HepG2 (cell line): ENCODE data around the gene RTP3. TPM values are rescaled to one million over a fixed set of nuclear protein-coding genes. Genes with fewer than 3 reads are reported as not detected.

Experiments used
- ATAC-seq: fragments of 200-7000 bp; cut with Tn5 transposase; 3 replicates; pipeline ENCODE4 v1.9.1; 2020; ENCODE audit warnings: mild to moderate bottlenecking, moderate library complexity
- BruUV-seq: library from RNA; stranded (reverse); fragments of 400-500 nt; replicated peaks from 2 replicates; lab custom pipeline; 2021; lab: Mats Ljungman, UMichigan
- CTCF ChIA-PET: fragments of 300-600 bp; formaldehyde crosslinking; extraction: SDS; loops from one replicate; lab custom pipeline; 2021; ENCODE audit warnings: low total read pairs, inconsistent platforms, low intra/inter-chr PET ratio; lab: Yijun Ruan, JAX
- POLR2A ChIA-PET: fragments of 350-600 bp; sonication (Branson Sonifier 250); formaldehyde crosslinking; loops from one replicate; lab custom pipeline; 2020; ENCODE audit warnings: antibody characterized with exemption, inconsistent platforms; lab: Yijun Ruan, JAX
- DNase-seq: peaks from one replicate; pipeline ENCODE4 v3.0.0-alpha.2; 2015; ENCODE audit warnings: low spot score
- FAIRE-seq: peaks from 3 replicates; lab custom pipeline; 2011; peaks lifted over from hg19 to GRCh38; lab: Jason Lieb, UNC
- H2AFZ ChIP-seq: one replicate; pipeline ENCODE4 v1.6.1; 2011; ENCODE audit warnings: low read length, inconsistent platforms
- H3K27ac ChIP-seq: fragments of 300-600 bp; 3 replicates; pipeline ENCODE4 v1.8.0; 2011; ENCODE audit warnings: mixed run types, mild to moderate bottlenecking, mixed read lengths, low read length, inconsistent platforms; ENCODE audit not compliant: insufficient read depth; ENCODE audit errors: extremely low read length
- H3K27me3 ChIP-seq, 2 experiments: fragments of 200-600 bp in 1 of 2; 2 replicates in 1 of 2; 3 replicates in 1 of 2; pipeline versions ENCODE4 v1.6.0 to v1.8.0; 2011; ENCODE audit warnings: low read length in 2 of 2, mild to moderate bottlenecking in 2 of 2, moderate library complexity in 2 of 2, inconsistent platforms in 1 of 2; ENCODE audit not compliant: insufficient read depth in 2 of 2, control insufficient read depth in 1 of 2
- H3K36me3 ChIP-seq, 2 experiments: fragments of 200-600 bp in 1 of 2; replicated peaks in 1 of 2; 2 replicates in 1 of 2; 3 replicates in 1 of 2; pipeline versions ENCODE4 v1.5.1 to v1.8.0; 2011; ENCODE audit warnings: low read length in 2 of 2, inconsistent platforms in 1 of 2; ENCODE audit not compliant: insufficient read depth in 2 of 2, control insufficient read depth in 1 of 2
- H3K4me1 ChIP-seq: 2 replicates; pipeline ENCODE4 v1.5.1; 2012; ENCODE audit warnings: low read length, inconsistent platforms; ENCODE audit not compliant: insufficient read depth
- H3K4me2 ChIP-seq: 2 replicates; pipeline ENCODE4 v1.6.0; 2011; ENCODE audit warnings: low read depth, low read length, inconsistent platforms
- H3K4me3 ChIP-seq, 3 experiments: fragments of 200-600 bp in 1 of 3; sonication (generic), shearing (Covaris generic) in 1 of 3; replicated peaks in 1 of 3; 2 replicates each; pipeline ENCODE4 v1.5.1; 2011 to 2016; ENCODE audit warnings: low read length in 3 of 3, inconsistent platforms in 2 of 3, low read depth in 2 of 3, mild to moderate bottlenecking in 2 of 3, control low read depth in 1 of 3, mixed read lengths in 1 of 3; ENCODE audit not compliant: insufficient read depth in 1 of 3
- H3K79me2 ChIP-seq: one replicate; pipeline ENCODE4 v1.6.1; 2011; ENCODE audit warnings: low read length, inconsistent platforms; ENCODE audit not compliant: insufficient read depth
- H3K9ac ChIP-seq: 2 replicates; pipeline ENCODE4 v1.6.0; 2011; ENCODE audit warnings: mild to moderate bottlenecking, low read depth, low read length, inconsistent platforms; ENCODE audit not compliant: insufficient read depth
- H3K9me3 ChIP-seq: 2 replicates; pipeline ENCODE4 v1.5.1; 2012; ENCODE audit warnings: mild to moderate bottlenecking, low read length
- H4K20me1 ChIP-seq: 2 replicates; pipeline ENCODE4 v1.6.0; 2011; ENCODE audit warnings: inconsistent platforms, mild to moderate bottlenecking, low read length, moderate library complexity; ENCODE audit not compliant: insufficient read depth
- ADNP ChIP-seq: sonication (generic); formaldehyde crosslinking; IDR thresholded peaks from 2 replicates; pipeline ENCODE4 v1.4.0; 2020; ENCODE audit warnings: missing genetic modification reagents
- CHD4 ChIP-seq: fragments of 200-600 bp; sonication (generic); IDR thresholded peaks from 2 replicates; pipeline ENCODE4 v1.7.0; 2017; ENCODE audit warnings: mild to moderate bottlenecking, low read length, borderline replicate concordance
- DMTF1 ChIP-seq: sonication (generic); formaldehyde crosslinking; IDR thresholded peaks from 2 replicates; pipeline ENCODE4 v1.4.0; 2020; ENCODE audit warnings: mild to moderate bottlenecking, missing genetic modification reagents
- FOXA1 ChIP-seq, 2 experiments: fragments of 450-650 bp in 1 of 2; sonication (generic) in 1 of 2; formaldehyde crosslinking in 1 of 2; IDR thresholded peaks; 2 replicates each; pipeline versions ENCODE4 v1.4.0 to v1.6.1; 2016 to 2020; ENCODE audit warnings: missing genetic modification reagents in 1 of 2
- HES4 ChIP-seq: sonication (generic); formaldehyde crosslinking; IDR thresholded peaks from 2 replicates; pipeline ENCODE4 v1.9.0; 2021; ENCODE audit warnings: mild to moderate bottlenecking, missing genetic modification reagents, borderline replicate concordance
- NFATC3 ChIP-seq: sonication (generic); formaldehyde crosslinking; IDR thresholded peaks from 2 replicates; pipeline ENCODE4 v1.5.1; 2020; ENCODE audit warnings: mild to moderate bottlenecking, missing genetic modification reagents
- PHF8 ChIP-seq: sonication (generic); formaldehyde crosslinking; IDR thresholded peaks from 2 replicates; pipeline ENCODE4 v1.5.0; 2020; ENCODE audit warnings: missing genetic modification reagents
- RERE ChIP-seq: IDR thresholded peaks from 2 replicates; pipeline ENCODE4 v1.6.1; 2016; ENCODE audit warnings: low read depth, missing genetic modification reagents, missing compliant biosample characterization
- TCF12 ChIP-seq, 2 experiments: fragments of 450-650 bp in 1 of 2; sonication (generic) in 1 of 2; formaldehyde crosslinking in 1 of 2; IDR thresholded peaks; 2 replicates each; pipeline versions ENCODE4 v1.6.1 to v1.8.0; 2017 to 2022; ENCODE audit warnings: antibody characterized with exemption in 1 of 2, mild to moderate bottlenecking in 1 of 2, missing genetic modification reagents in 1 of 2, moderate library complexity in 1 of 2
- ZNF10 ChIP-seq: sonication (generic); formaldehyde crosslinking; IDR thresholded peaks from 2 replicates; pipeline ENCODE4 v1.4.0; 2020; ENCODE audit warnings: mild to moderate bottlenecking, low read depth, missing genetic modification reagents, borderline replicate concordance
- ZNF451 ChIP-seq: sonication (generic); formaldehyde crosslinking; IDR thresholded peaks from 2 replicates; pipeline ENCODE4 v1.5.0; 2020; ENCODE audit warnings: mild to moderate bottlenecking, missing genetic modification reagents
- ZNF670 ChIP-seq: sonication (generic); formaldehyde crosslinking; IDR thresholded peaks from 2 replicates; pipeline ENCODE4 v1.8.0; 2022; ENCODE audit warnings: mild to moderate bottlenecking, missing genetic modification reagents, borderline replicate concordance
- WGBS: methylation state at CpG from one replicate; pipeline ENCODE4 v1.1.6; 2017; ENCODE audit warnings: low lambda C conversion rate; 5-methylcytosine and 5-hydroxymethylcytosine counted together
- in situ Hi-C: cut with HindIII; loops from 2 replicates; pipeline ENCODE4 v1.10.0; 2017; ENCODE audit warnings: low pct_unique_long_range_greater_than_20kb; ENCODE audit not compliant: extremely low pct_ligation_motif_present
- intact Hi-C: fragments of 100-400 bp; cut with micrococcal nuclease; formaldehyde crosslinking; loops from one replicate; pipeline ENCODE4 v1.10.0; 2022; ENCODE audit not compliant: unreplicated experiment
- polyA plus RNA-seq, 8 experiments: library from polyadenylated mRNA; depleted of rRNA in 3 of 8; stranded (reverse) in 7 of 8; unstranded in 1 of 8; fragments of >200 nt; fragmentation: Illumina TruSeq in 4 of 8; extraction: Trizol in 4 of 8; gene quantifications; 2 replicates each; pipeline versions ENCODE4 v1.2.1 to v1.2.3, GENCODE V29; 2011 to 2016; ENCODE audit warnings: low read depth in 4 of 8, missing spikeins in 1 of 8, mixed read lengths in 1 of 8; ENCODE audit not compliant: insufficient read depth in 1 of 8
- total RNA-seq, 5 experiments: library from RNA; depleted of rRNA; stranded (reverse); fragments of >200 nt; fragmentation: Illumina TruSeq; extraction: Trizol; gene quantifications; 2 replicates each; pipeline ENCODE4 v1.2.3, GENCODE V29; 2016; ENCODE audit warnings: low read depth in 1 of 5

The RTP3 gene
- total and polyA plus RNA-seq, 2 of the 13 experiments (the other 11 are each of a cell fraction or from before 2014, with no cell fraction given): 0.09 TPM; not detected in 1

DNA sequence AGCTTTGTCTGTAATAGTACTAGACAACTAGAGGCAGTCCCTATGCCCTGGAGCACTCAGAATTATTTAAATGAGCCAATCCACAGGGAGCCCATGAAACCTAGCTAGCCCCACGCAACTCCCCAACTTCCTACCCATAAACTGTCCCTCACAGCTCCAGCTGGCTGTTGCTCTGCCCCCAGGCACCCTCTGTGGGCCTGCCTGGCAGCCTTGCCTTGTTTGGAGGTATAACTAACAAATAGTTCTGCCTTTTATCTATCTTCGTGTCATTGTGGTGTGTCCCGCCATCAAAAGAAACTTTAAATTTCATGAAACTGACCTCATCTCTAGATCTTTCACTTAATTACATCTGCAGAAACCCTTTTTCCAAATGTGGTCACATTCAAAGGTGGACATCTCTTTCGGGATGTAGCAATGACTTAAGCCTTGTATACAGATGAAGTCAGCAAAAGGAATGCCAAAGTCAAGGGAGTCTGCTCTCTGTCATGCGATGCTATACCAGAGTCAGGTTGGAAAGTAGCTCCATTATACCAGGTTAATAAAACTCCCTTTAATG is 1.8 kb upstream of the RTP3 start (continued):
- no peak for TF ChIP-seq RERE (CRISPR knock-in tag)
- no peak for TF ChIP-seq ZNF10 (CRISPR knock-in tag)
- no peak for TF ChIP-seq ZNF451 (CRISPR knock-in tag)

GRCh38 chr3:46496746-46497555 is 825 bp upstream of the RTP3 start:
- no peak for DNase-seq
- Histone ChIP-seq H3K9me3 (no peaks in the 10 kb centered on the region), H2AFZ (no peak overlapping the region), H3K79me2 (no peaks in the 10 kb centered on the region), H3K9ac (no peak overlapping the region), H4K20me1 (0 out of 2 replicates have a peak, but pooled peaks cover 3% of the 10 kb centered on the region), H3K27ac (no peak overlapping the region), H3K36me3 (no peaks in the 10 kb centered on the region), H3K27me3 (peaks cover 0 to 1% of the 10 kb centered on the region in 2 experiments; a peak in 1 of 5 replicates), H3K4me1 (peaks cover 13% of the 10 kb centered on the region), H3K4me3 (no peak overlapping the region), H3K4me2 (peak overlapping the region; percentile 34)
- in situ Hi-C loops: no loop called here
- ChIA-PET CTCF (interaction anchor here (1.3 kb wide), 1 partner anchor 8 kb away, joined by 3 read pairs; no protein-coding TSS in a partner anchor), POLR2A (no interaction called here)
- ATAC-seq: peak; percentile 62
- no peak for FAIRE-seq
- no TSS peak for BruUV-seq
- WGBS: 13% methylated on average over 8 of the region's 9 CpGs
- intact Hi-C loops: no loop called here
- no peak for TF ChIP-seq CHD4
- TF ChIP-seq NFATC3 (CRISPR knock-in tag): no peak
- no peak for TF ChIP-seq TCF12 (IDR thresholded peaks at IDR 0.05)
- no peak for TF ChIP-seq TCF12 (CRISPR knock-in tag; IDR thresholded peaks at IDR 0.05)
- TF ChIP-seq ADNP: no peak
- TF ChIP-seq FOXA1 (IDR thresholded peaks at IDR 0.05): no peak
- TF ChIP-seq FOXA1 (CRISPR knock-in tag; IDR thresholded peaks at IDR 0.05): no peak
- no peak for TF ChIP-seq HES4 (CRISPR knock-in tag)
- TF ChIP-seq PHF8 (CRISPR knock-in tag): no peak
- no peak for TF ChIP-seq DMTF1 (CRISPR knock-in tag)
- no peak for TF ChIP-seq ZNF670 (CRISPR knock-in tag)
